Measurements from ENCODE around the gene CD1B.

GRCh38 chr1:158353303-158354075, 22.2 kb upstream of the CD1B start, which contains the start of gene CD1E:
- TF ChIP-seq CTCF (IDR thresholded peaks at IDR 0.05; ENCODE audit: low read depth, low read length) (no peak), MYC (IDR thresholded peaks at IDR 0.05; ENCODE audit: low read depth, low read length) (no peak), POLR2A (IDR thresholded peaks at IDR 0.05; ENCODE audit: extremely low read depth, insufficient read length) (no peak), MAX (IDR thresholded peaks at IDR 0.05; ENCODE audit: low read depth, low read length) (no peak)
